Keratinocyte (primary cell): ENCODE measurements around the gene MALRD1. TPM values are rescaled to one million over a fixed set of nuclear protein-coding genes. Genes with fewer than 3 reads are reported as not detected.

Experiments used
- DNase-seq: peaks from one replicate; pipeline ENCODE4 v3.0.0-alpha.2; 2011; ENCODE audit warnings: low read depth, missing footprints, low spot score
- FAIRE-seq: peaks from 2 replicates; lab custom pipeline; 2011; peaks lifted over from hg19 to GRCh38; lab: Jason Lieb, UNC
- H2AFZ ChIP-seq: 2 replicates; pipeline ENCODE4 v1.6.0; 2012; ENCODE audit warnings: low read length, control low read depth, inconsistent platforms; ENCODE audit not compliant: control insufficient read depth
- H3K27ac ChIP-seq: 2 replicates; pipeline ENCODE4 v1.5.1; 2011; ENCODE audit warnings: low read length; ENCODE audit not compliant: control insufficient read depth, insufficient read depth
- H3K27me3 ChIP-seq: 3 replicates; pipeline ENCODE4 v1.6.0; 2011; ENCODE audit warnings: low read length; ENCODE audit not compliant: control insufficient read depth, insufficient read depth; ENCODE audit errors: extremely low read depth
- H3K36me3 ChIP-seq, 2 experiments: 2 replicates in 1 of 2; 3 replicates in 1 of 2; pipeline ENCODE4 v1.5.1; 2011; ENCODE audit warnings: low read length in 2 of 2, mild to moderate bottlenecking in 1 of 2; ENCODE audit not compliant: control insufficient read depth in 2 of 2, insufficient read depth in 2 of 2; ENCODE audit errors: extremely low read depth in 1 of 2
- H3K4me1 ChIP-seq: 3 replicates; pipeline ENCODE4 v1.5.1; 2011; ENCODE audit warnings: low read length; ENCODE audit not compliant: control insufficient read depth, insufficient read depth; ENCODE audit errors: extremely low read depth
- H3K4me2 ChIP-seq: 3 replicates; pipeline ENCODE4 v1.6.0; 2011; ENCODE audit warnings: low read depth, low read length; ENCODE audit not compliant: control insufficient read depth, insufficient read depth; ENCODE audit errors: extremely low read depth
- H3K4me3 ChIP-seq, 3 experiments: fragments of 200-600 bp in 1 of 3; sonication (generic) in 1 of 3; 2 replicates in 2 of 3; 3 replicates in 1 of 3; pipeline ENCODE4 v1.5.1; 2011 to 2016; ENCODE audit warnings: low read length in 3 of 3, mild to moderate bottlenecking in 3 of 3, control low read depth in 2 of 3, inconsistent platforms in 1 of 3, low read depth in 1 of 3, mixed read lengths in 1 of 3, mixed run types in 1 of 3, moderate library complexity in 1 of 3; ENCODE audit not compliant: control insufficient read depth in 2 of 3, insufficient read depth in 2 of 3; ENCODE audit errors: extremely low read depth in 1 of 3
- H3K79me2 ChIP-seq: 2 replicates; pipeline ENCODE4 v1.6.0; 2012; ENCODE audit warnings: low read length; ENCODE audit not compliant: control insufficient read depth, insufficient read depth
- H3K9ac ChIP-seq: 3 replicates; pipeline ENCODE4 v1.6.0; 2011; ENCODE audit warnings: low read length; ENCODE audit not compliant: control insufficient read depth, insufficient read depth; ENCODE audit errors: extremely low read depth
- H3K9me1 ChIP-seq: 3 replicates; pipeline ENCODE4 v1.6.0; 2011; ENCODE audit warnings: low read length; ENCODE audit not compliant: control insufficient read depth, insufficient read depth; ENCODE audit errors: extremely low read depth
- H3K9me3 ChIP-seq: 2 replicates; pipeline ENCODE4 v1.5.1; 2012; ENCODE audit warnings: low read depth, low read length; ENCODE audit not compliant: control insufficient read depth
- H4K20me1 ChIP-seq: 3 replicates; pipeline ENCODE4 v1.6.0; 2011; ENCODE audit warnings: low read length; ENCODE audit not compliant: control insufficient read depth, insufficient read depth; ENCODE audit errors: extremely low read depth
- CTCF ChIP-seq, 3 experiments: IDR thresholded peaks in 1 of 3; conservative IDR thresholded peaks in 1 of 3; optimal IDR thresholded peaks in 1 of 3; 2 replicates in 2 of 3; 3 replicates in 1 of 3; pipeline versions ENCODE3 to v1.5.1; 2011; ENCODE audit warnings: low read length in 3 of 3, mild to moderate bottlenecking in 3 of 3, moderate library complexity in 2 of 3, control low read depth in 1 of 3, inconsistent platforms in 1 of 3; ENCODE audit not compliant: insufficient read depth in 2 of 3; ENCODE audit errors: extremely low read depth in 1 of 3
- EZH2 ChIP-seq: IDR thresholded peaks from one replicate; pipeline ENCODE4 v1.6.1; 2012; ENCODE audit warnings: inconsistent platforms, mild to moderate bottlenecking, low read length, moderate library complexity
- dilution Hi-C: fragments of 300-500 bp; cut with MboI; formaldehyde crosslinking; loops from one replicate; pipeline ENCODE4 v1.7.0; 2020; ENCODE audit warnings: low sequenced_read_pairs; ENCODE audit not compliant: extremely low pct_ligation_motif_present
- polyA plus RNA-seq, 5 experiments: library from polyadenylated mRNA; depleted of rRNA in 3 of 5; stranded (reverse) in 3 of 5; stranded (forward) in 1 of 5; unstranded in 1 of 5; fragments of >200 nt; gene quantifications; 1 replicate in 1 of 5; 2 replicates in 3 of 5; 3 replicates in 1 of 5; pipeline versions ENCODE4 v1.2.1 to v1.2.3, GENCODE V29; 2011 to 2012; ENCODE audit warnings: missing spikeins in 2 of 5, low read depth in 1 of 5, low replicate concordance in 1 of 5

Gene MALRD1
- polyA plus RNA-seq, 1 donor (not counting 4 experiments of a cell fraction or from before 2014, with no cell fraction given): not detected

- TF ChIP-seq EZH2: no peak
- TF ChIP-seq CTCF (optimal IDR thresholded peaks at IDR 0.05 in 1 of 3, IDR thresholded peaks at IDR 0.05 in 1 of 3, conservative IDR thresholded peaks at IDR 0.05 in 1 of 3; ENCODE audit: extremely low read depth in 1 of 3, insufficient read depth in 2 of 3, low read length in 3 of 3): no peak
- no peaks in the 10 kb centered on the region for H3K27me3 ChIP-seq
- H2AFZ ChIP-seq: no peak overlapping the region
- H3K79me2 ChIP-seq: no peaks in the 10 kb centered on the region
- FAIRE-seq: no peak
- no peak overlapping the region for H3K9ac ChIP-seq
- no peak overlapping the region for H3K4me3 ChIP-seq
- H3K36me3 ChIP-seq: no peaks in the 10 kb centered on the region
- H3K4me1 ChIP-seq: no peaks in the 10 kb centered on the region
- no peak overlapping the region for H3K27ac ChIP-seq
- no peak for DNase-seq
- H3K4me2 ChIP-seq: no peak overlapping the region
- dilution Hi-C loops: no loop called here
- no peaks in the 10 kb centered on the region for H4K20me1 ChIP-seq
- no peaks in the 10 kb centered on the region for H3K9me1 ChIP-seq
- no peaks in the 10 kb centered on the region for H3K9me3 ChIP-seq
Measured at GRCh38 chr10:19107406-19107805, 58.8 kb downstream of the MALRD1 start.

- Histone ChIP-seq H3K27me3 (no peaks in the 10 kb centered on the region), H3K9ac (no peak overlapping the region), H3K79me2 (no peaks in the 10 kb centered on the region), H3K4me1 (no peaks in the 10 kb centered on the region), H2AFZ (no peak overlapping the region), H3K9me1 (no peaks in the 10 kb centered on the region), H3K36me3 (no peaks in the 10 kb centered on the region), H3K9me3 (no peaks in the 10 kb centered on the region), H4K20me1 (no peaks in the 10 kb centered on the region), H3K27ac (no peak overlapping the region), H3K4me3 (no peak overlapping the region), H3K4me2 (no peak overlapping the region)
- no peak for DNase-seq
- dilution Hi-C loops: no loop called here
- no peak for FAIRE-seq
- no peak for TF ChIP-seq CTCF (optimal IDR thresholded peaks at IDR 0.05 in 1 of 3, IDR thresholded peaks at IDR 0.05 in 1 of 3, conservative IDR thresholded peaks at IDR 0.05 in 1 of 3; ENCODE audit: extremely low read depth in 1 of 3, insufficient read depth in 2 of 3, low read length in 3 of 3)
Measured at GRCh38 chr10:19111501-19112267, 63.1 kb downstream of the MALRD1 start.
